HCT116 (cell line): ENCODE measurements around the gene ADARB2.

Experiments used
- CTCF ChIP-seq, 3 experiments: fragments of 200-600 bp in 1 of 3; sonication (generic) in 1 of 3; IDR thresholded peaks in 2 of 3; conservative IDR thresholded peaks in 1 of 3; 2 replicates each; pipeline ENCODE4 v1.5.1; 2012 to 2017; ENCODE audit warnings: low read depth in 2 of 3, low read length in 2 of 3, antibody characterized with exemption in 1 of 3, borderline replicate concordance in 1 of 3, control low read depth in 1 of 3, mild to moderate bottlenecking in 1 of 3, mixed read lengths in 1 of 3, mixed run types in 1 of 3, moderate library complexity in 1 of 3; ENCODE audit not compliant: insufficient read depth in 1 of 3
- JUND ChIP-seq: IDR thresholded peaks from 2 replicates; pipeline ENCODE4 v1.6.1; 2012
- POLR2A ChIP-seq: IDR thresholded peaks from 2 replicates; pipeline ENCODE4 v1.7.0; 2011; ENCODE audit warnings: borderline replicate concordance; ENCODE audit not compliant: insufficient read depth, insufficient read length; ENCODE audit errors: extremely low read depth
- RAD21 ChIP-seq: IDR thresholded peaks from 2 replicates; pipeline ENCODE4 v1.6.1; 2012; ENCODE audit warnings: low read depth, mild to moderate bottlenecking
- SIN3A ChIP-seq: IDR thresholded peaks from 2 replicates; pipeline ENCODE4 v1.6.1; 2012; ENCODE audit warnings: low read depth
- SRF ChIP-seq: IDR thresholded peaks from 2 replicates; pipeline ENCODE4 v1.6.1; 2012; ENCODE audit warnings: low read depth
- ZBTB33 ChIP-seq: IDR thresholded peaks from 2 replicates; pipeline ENCODE4 v1.6.1; 2011; ENCODE audit warnings: mild to moderate bottlenecking, low read length, moderate library complexity; ENCODE audit not compliant: insufficient replicate concordance; ENCODE audit errors: extremely low read depth

- TF ChIP-seq CTCF (IDR thresholded peaks at IDR 0.05 in 2 of 3, conservative IDR thresholded peaks at IDR 0.05 in 1 of 3; ENCODE audit: borderline replicate concordance in 1 of 3, insufficient read depth in 1 of 3, low read depth in 2 of 3, low read length in 2 of 3) = no peak
- no peak for TF ChIP-seq POLR2A
- no peak for TF ChIP-seq SIN3A
- no peak for TF ChIP-seq SRF
- TF ChIP-seq JUND = no peak
- TF ChIP-seq ZBTB33 = no peak
- TF ChIP-seq RAD21 = no peak
Measured at GRCh38 chr10:1345368-1345767, 392.0 kb downstream of the ADARB2 start.
